HG03103 (cell line): ENCODE measurements around the gene PARD6G.

Source experiments
- ATAC-seq: cut with Tn5 transposase; IDR thresholded peaks from one replicate; pipeline ENCODE4 v1.9.1; 2021; ENCODE audit warnings: low read depth; ENCODE audit not compliant: unreplicated experiment

PARD6G gene

DNA sequence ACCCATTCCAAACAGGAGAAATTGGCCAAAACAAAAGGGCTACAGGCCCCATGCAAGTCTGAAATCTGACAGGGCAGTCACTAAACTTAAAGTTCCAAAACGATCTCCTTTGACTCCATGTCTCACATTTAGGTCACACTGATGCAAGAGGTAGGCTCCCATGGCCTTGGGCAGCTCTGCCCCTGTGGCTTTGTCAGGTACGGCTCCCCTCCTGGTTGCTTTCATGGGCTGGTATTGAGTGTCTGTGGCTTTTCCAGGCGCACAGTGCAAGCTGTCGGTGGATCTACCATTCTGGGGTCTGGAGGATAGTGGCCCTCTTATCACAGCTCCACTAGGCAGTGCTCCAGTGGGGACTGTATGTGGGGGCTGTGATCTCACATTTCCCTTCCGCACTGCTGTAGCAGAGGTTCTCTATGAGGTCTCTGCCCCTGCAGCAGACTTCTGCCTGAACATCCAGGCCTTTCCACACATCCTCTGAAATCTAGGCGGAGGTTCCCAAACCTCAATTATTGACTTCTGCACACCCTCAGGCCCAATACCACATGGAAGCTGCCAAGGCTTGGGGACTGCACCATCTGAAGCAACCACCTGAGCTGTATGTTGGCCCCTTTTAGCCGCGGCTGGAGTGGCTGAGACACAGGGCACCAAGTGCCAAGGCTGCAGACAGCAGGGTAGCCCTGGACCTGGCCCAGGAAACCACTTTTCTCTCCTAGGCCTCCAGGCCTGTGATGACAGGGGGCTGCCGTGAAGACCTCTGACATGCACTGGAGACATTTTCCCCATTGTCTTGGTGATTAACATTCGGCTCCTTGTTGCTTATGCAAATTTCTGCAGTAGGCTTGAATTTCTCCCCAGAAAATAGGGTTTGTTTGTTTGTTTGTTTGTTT lies 28.7 kb downstream of the PARD6G start:
- ATAC-seq: no peak

DNA sequence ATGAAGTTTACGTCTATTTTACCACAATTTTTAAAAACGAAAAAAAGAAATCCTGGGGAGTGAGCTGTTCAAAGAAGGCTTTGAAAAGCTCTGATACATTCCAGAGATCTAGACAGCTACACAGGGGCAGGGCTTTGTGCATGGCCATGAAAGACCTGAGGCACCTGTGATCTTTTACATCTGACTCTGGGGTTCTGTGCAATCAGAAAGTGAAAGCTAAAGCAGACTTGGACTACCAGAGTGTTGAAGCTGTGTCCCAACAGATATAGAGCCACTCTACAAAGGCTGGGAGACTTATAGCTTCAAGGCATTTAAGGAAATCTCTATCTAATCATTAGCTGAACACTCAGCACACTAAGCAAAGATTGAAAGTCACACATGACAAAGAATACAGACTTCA lies 34.1 kb downstream of the PARD6G start:
- peak; percentile 59 for ATAC-seq

DNA sequence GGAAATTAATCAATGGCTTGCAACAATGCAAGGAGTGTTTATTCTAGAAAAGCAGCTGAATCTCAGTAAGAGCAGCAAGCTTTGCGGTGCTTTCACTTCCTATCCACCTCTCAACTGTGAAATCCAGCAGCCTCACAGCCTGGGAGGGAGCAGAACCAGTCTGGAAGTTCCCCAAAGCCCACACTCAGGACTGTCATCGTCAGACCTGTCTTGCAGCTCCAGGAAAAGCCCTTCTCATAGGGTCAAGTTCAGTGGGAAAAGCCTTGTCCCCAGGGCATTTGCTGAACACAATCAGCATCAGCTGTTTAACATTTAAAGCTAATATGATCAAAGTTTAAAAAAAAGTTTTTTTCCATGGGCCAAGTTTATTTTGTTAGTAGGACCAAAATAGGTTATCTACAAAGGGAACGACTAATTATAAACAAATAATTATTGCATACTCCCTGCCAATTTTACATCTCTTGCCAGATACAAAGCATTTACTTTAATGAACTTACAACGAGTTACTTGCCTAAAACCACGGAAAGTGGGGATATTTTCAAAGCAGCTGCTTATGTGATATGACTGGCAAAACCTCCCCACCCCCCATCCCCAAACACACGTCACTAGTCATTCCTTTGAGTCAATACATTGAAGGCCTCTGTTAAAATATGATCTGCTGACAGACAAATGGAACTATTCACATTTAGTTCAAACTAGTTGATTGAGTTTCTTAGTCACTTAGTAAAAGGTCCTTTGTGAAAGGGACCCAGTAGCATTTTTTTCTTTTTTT lies 36.8 kb downstream of the PARD6G start:
- ATAC-seq: peak; percentile 71

DNA sequence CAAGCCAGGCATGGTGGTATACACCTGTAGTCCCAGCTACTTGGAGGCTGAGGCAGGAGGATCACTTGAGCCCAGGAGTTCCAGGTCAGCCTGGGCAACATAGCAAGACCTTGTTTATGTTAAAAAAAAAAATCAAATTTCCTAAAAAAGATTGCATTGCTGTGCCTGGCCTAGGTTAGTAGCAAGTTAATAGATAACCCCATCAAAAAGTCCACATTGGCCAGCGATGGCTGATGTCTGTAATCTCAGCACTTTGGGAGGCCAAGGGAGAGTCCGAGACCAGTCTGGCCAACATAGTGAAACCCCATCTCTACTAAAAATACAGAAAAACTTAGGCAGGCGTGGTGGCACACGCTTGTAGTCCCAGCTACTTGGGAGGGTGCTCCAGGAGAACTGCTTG lies 38.7 kb downstream of the PARD6G start:
- no peak for ATAC-seq

DNA sequence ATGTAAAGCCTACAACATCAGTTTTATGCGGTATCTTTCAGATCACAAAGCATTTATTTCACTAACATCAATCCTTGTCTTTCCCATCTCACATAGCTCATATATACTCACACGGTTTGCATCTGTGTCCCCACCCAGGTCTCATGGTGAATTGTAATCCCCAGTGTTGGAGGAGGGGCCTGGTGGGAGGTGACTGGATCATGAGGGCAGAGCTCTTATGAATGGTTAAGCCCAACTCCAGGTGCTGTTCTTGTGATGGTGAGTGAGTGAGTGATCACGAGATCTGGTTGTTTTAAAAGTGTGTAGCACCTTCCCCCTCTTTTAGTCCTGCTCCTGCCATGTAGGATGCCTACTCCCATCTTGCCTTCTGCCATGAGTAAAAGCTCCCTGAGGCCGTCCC lies 42.0 kb downstream of the PARD6G start:
- no peak for ATAC-seq

DNA sequence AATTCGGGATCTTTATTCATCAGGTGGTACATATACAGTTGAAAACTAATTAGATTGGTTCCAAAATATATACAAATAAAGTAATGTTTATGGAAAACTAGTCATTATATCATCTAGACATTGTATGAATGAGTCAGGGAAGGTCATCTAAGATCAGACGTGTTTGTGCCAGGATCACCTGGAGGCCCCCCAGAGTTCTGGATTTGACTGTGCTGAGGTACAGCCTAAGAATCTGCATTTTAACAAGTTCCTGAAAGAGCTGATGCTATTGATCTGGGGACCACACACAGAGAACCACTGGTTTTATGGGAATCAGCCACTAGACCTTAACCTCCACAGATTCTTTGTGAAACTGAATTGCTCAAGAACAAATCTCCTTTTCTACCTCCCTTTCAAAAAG lies 43.2 kb downstream of the PARD6G start:
- ATAC-seq: no peak

DNA sequence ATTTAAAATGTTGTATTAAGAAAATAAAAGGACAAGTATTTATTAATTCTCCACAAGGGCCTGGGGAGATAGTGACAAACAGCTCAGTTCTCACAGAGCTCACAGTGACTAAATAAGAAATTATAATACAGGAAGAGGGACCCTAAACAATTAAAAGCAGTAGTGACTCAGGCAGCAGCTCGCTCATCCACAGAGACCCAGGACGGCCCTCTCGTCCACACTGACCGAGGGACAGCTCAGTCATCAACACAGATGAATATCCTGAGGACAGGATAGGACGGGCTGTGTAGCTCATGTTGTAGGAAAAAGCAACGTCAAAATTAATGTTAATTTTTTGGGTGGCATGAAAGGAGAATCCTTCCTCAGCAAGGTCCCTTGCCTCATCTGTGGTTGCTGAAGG lies 44.1 kb downstream of the PARD6G start:
- no peak for ATAC-seq

DNA sequence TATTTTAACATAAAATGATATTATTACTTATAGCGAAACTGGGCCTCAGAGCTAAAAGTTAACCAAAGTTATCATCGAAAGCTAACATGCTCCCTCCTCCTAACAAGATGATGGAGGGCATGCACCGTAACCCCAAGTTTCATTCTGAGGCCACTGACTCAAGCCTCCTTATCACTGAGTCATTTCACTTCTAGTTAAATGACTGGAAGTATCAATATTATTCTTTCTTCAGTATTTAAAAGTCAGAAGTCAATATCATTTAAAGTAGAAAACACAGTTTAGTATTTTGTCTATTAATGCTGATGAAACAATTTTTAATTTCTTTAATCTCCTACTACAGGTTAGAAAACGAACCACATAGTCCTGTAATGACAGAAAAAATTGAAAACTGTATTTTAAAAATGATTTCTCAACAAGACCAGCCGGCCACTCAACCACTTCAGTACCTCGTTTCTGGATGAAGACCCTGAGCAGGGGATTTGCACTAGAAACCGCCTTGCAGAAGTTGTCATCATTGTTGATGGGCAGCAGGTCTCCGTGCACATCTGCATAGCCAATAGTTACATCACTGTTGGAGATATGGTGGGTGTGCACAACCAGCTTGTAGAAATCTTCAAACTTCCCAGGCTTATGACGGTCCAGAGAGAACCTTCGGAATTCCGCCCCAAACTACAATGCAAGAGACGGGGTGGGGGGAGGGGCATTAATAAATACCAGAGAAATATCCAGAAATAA lies 44.9 kb downstream of the PARD6G start:
- ATAC-seq: peak; percentile 95

DNA sequence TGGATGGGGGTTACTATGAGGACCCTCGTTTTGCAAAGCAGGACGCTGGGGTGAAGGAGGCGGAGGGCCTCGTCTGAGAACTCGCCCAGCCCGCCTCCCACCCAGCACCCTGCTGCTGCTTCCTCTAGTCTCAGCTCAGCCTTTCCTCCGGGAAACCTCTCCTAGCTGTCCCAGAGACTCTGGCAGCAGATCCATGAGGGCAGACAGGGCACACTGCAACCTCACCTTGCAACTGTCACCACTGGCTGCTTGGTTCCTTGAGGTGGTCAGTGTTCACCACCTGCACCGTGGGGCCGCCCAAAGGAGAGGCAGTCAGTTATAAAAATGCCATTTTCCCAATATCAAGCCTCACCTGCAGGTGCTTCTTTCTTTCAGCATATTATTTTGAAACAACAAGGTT lies 45.6 kb downstream of the PARD6G start:
- ATAC-seq: no peak

DNA sequence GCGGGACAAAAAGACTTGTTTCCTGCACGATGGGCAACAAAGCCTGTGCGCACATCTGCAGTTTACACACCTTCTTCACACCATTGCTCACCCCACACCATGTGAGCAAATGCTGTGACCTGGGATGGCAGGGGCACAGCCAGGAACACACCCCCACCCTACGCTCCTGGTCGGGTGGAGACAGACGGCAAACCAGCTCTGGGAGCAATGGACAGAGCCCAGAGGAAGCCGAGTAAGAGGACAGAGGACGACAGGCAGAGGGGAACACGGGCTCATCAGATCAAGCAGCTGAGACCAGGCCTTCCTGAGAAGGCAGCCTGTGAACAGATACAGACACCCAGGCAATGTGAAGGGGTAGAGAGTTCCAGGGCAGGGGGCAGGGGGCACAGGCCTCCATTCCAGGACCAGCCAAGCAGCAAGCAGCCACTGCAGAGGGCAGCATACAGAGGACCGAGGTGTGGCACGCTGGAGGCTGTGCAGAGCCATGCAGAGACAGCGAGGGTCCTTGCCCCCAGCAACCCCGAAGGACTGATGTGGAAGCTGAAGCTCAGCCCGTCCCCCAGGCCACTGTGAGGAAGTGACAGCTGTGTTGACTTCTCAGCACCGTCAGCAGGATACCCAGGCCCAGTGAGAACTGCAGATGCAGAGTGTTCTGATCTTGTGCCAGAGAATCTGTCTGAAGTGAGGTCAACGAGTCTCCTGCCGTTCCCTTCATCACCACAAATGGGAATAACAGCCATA lies 46.2 kb downstream of the PARD6G start:
- ATAC-seq: no peak

DNA sequence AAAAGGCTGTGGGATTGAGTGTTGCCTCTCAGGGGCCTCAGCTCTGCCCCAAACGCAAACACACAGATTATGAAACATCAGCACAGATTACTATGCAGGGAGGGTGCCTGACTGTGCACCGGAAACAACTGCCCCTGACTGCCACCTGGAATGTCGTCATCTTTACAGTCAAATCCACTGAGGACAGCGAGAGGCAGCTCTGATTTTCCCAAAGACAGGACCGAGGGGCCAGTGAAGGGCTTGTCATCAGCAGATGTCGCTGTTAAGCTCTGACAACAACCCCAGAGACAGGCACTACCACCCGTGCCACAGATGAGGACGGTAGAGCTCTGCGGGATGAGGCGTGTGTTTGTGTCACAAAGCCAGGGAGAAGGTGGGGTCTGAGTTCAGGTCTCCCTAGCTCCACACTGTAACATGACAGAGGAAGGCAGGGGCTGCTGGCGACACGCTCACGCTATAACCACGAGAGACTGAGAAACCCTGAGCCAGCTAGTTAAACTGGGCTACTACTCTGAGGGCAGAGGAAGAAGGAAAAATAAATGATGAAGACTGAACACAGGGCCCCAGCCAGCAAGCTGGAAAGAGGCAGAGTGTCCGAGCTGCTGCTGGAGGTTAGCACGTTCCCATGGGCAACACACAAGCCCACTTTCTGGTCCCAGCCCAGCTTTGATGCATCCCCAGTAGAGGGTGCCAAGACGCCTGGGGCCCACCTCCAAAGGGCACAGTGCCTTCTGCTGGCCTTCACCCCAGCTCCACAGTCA lies 47.0 kb downstream of the PARD6G start:
- no peak for ATAC-seq

DNA sequence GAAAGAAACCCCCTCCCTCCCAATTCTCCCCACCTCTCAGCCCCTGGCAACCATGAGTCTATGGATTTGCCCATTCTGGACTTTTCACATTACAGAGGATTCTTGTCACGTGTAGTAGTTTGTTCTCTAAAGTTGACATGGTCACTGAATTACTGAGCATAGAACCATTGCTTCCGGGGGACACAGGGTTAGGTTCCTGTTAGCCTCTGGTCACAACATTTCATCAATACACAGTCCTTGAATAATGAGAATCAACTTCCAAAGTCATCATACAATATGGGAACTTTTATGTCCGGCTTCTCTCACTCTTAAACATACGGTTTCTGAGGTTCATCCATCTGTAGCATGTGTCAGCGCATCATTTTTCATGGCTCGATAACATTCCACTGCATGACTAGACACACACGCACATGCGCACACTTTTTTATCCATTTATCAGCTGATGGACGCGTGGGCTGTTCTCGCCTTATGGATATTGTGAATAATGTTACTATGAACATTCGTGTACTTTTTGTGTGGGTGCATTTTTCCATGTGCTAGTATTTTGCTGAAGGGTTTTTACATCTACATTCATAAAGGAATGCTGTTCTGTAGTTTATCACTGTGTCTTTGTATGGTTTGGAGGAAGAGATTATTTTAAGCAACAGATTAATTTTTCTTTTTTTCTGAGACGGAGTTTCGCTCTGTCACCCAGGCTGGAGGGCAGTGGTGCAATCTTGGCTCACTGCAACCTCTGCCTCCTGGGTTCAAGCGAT lies 48.1 kb downstream of the PARD6G start:
- no peak for ATAC-seq

DNA sequence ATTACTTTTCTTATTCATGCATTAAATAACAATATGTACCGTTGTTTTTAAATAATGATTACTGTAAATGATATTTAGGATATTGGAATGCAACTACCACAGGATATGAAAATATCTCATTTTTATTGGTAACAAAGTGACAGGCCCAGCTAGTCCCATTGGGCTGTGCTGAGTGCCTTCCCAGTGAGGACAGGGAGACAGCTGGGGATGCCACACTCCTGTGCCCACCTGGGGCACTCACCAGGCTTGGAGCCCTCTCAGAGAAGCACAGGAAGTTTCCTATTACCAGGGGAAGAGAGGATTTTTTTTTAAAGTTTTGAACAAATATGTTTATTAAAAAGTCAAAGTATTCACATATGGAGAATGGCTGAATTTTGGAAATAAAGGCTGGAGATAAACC lies 48.9 kb downstream of the PARD6G start:
- ATAC-seq: no peak

DNA sequence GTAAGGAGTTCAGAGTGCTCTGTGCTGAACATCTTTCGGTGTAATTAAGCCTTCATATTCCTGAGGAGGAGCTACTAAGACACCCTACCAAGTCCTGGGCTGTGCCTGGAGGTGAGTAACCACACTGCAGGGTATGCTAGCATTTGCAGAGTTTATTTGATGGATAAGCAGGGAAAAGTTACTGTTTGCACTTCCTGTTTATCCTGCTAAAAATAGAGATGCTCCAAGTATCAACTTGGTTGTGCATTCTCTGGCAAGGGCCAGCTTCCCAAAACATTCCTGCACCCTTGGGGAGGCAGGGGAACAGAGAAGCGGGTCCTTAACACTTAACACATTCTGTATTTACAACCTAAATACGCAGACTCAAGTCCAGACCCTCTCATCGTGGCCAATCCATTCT lies 49.8 kb downstream of the PARD6G start:
- no peak for ATAC-seq

DNA sequence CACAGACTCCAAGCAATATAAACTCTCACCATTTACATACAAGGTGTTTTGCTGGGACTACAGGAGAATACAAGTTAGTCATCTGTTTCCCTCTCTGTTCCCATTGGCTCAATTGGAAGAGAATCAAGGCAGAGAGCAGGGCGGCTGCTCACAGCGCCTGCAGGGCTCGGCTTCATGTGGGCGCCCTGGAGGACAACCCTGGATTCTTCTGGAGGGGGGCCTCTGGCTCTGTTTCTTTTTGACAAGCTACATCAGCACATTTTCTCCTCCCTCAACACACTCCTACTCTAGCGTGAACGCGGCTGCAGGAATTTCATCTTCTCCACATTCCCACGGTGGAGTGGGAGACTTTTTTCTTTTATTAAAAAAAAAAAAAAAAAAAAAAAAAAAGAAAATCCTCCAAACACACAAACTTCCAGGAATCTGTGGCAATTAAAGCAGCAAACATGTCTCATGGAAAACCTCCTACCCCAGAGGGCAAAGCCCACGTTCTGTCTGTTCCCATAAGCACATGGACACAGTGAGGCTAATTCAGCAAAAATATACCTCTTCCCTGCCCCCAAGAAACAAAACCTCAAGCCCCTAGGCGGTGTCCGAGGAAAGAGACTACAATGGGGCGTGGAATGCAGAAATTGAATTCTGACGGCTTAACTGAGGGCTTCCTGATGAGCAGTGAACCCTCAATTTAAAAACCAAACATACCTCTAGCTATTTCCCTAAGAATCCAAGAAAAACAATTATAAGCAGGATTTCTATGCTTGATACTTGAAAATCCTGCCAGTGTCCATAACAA lies 50.6 kb downstream of the PARD6G start:
- ATAC-seq: no peak

DNA sequence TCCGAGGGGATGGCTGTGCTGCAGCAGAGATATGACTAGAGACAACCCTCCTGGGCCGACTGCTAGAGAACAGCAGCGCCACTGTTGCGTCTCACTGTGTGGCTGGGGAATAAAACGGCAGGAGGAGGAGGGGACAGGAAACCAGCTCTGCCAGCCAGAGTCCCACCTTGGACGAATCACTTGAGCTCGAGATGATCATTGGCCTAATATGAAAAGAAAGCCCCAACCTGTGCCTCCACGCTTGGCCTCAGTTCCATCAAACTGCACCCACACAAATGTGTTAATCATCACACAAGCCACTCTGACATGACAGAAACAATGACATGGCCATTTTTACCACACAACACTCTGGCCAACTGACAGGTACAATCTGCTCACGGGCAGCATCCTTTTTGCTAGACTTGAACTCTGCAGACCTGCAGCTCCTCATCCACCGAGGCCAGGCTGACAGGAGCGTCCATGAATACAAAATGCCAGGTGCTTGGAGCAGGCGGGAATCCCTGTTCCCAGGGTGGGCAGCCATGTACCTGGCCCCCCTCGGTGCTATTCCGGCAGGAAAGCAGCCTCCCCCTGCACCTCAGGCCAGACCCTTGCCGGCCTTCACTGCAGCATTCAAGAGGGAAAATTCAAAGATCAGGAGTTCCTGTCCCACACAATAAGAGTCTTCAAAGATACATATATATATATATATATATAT lies 52.3 kb downstream of the PARD6G start:
- no peak for ATAC-seq

DNA sequence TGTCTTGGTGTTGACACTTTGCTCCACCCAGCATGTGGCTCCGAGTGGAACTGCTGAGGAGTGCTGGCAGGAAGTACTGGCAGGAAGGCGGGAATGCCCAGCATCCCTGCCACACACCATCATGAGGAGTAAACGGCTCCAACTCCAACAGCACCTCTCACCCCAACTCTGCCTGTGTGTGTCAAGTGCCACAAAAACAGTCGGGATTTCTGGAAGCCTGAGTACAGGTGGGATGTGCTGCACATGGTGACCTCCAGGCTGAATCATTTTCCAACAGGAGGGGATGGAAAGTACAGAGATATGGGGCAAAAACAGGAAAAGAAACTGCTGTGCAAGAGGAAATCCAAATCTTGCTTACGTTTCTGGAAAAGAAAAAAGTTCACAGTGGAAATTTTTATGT lies 53.6 kb downstream of the PARD6G start:
- ATAC-seq: no peak
